Measurements from ENCODE around the gene TLCD1. TPM values are rescaled to one million over a fixed set of nuclear protein-coding genes. Genes with fewer than 3 reads are reported as not detected.
"Not testable (repeated sequence)": the region's sequence is repeated elsewhere in the genome, so short reads cannot be mapped to it uniquely, and the experiment has no call there.

Gene TLCD1
- total and polyA plus RNA-seq, 2 donors, result 7.7 to 9.2 TPM

DNA sequence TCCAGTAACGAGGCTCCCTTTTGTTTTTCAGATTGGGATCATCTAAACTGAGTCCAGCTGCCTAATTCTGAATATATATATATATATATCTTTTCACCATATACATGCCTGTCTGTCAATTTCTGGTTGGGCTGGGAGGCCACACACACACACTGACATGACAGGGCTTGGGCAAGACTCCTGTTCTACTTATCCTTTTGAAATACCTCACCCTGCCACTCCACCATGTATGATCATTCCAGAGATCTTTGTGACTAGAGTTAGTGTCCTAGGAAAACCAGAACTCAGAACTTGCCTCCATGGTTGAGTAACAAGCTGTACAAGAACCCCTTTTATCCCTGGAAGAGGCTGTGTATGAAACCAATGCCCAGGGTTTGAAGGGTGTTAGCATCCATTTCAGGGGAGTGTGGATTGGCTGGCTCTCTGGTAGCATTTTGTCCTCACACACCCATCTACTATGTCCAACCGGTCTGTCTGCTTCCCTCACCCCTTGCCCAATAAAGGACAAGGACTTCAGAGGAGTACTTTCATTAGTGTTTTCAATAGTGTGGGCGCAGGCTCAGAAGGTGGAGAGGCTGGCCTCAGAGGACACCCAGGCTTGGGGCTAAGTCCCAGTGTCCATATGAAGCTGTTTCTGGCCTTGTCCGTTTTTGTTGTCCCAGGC is 2.1 kb downstream of the TLCD1 start:
- Histone ChIP-seq H3K27me3 (ENCODE audit: control insufficient read depth in 2 of 2, insufficient read depth in 1 of 2, low read length in 1 of 2) (peaks cover 0 to 13% of the 10 kb centered on the region in 2 donors), H3K36me3 (ENCODE audit: control insufficient read depth in 2 of 2, insufficient read depth in 2 of 2, low read length in 1 of 2) (peaks cover 39 to 46% of the 10 kb centered on the region in 2 donors), H3K4me1 (ENCODE audit: control insufficient read depth in 2 of 2, insufficient read depth in 2 of 2, low read length in 2 of 2) (peaks cover 18 to 72% of the 10 kb centered on the region in 2 donors), H3K27ac (ENCODE audit: low read depth in 1 of 2, low read length in 1 of 2) (peak overlapping the region in 1 of 2 donors; percentile 21)
- not testable (repeated sequence) for DNase-seq (ENCODE audit: low read depth in 6 of 9, low spot score in 9 of 9); H3K9me3 ChIP-seq (ENCODE audit: control insufficient read depth in 2 of 2, insufficient read depth in 1 of 2, low read length in 1 of 2); H3K4me3 ChIP-seq (ENCODE audit: low read length in 2 of 2)
- 97% methylated on average over 4 of the region's 4 CpGs for WGBS

DNA sequence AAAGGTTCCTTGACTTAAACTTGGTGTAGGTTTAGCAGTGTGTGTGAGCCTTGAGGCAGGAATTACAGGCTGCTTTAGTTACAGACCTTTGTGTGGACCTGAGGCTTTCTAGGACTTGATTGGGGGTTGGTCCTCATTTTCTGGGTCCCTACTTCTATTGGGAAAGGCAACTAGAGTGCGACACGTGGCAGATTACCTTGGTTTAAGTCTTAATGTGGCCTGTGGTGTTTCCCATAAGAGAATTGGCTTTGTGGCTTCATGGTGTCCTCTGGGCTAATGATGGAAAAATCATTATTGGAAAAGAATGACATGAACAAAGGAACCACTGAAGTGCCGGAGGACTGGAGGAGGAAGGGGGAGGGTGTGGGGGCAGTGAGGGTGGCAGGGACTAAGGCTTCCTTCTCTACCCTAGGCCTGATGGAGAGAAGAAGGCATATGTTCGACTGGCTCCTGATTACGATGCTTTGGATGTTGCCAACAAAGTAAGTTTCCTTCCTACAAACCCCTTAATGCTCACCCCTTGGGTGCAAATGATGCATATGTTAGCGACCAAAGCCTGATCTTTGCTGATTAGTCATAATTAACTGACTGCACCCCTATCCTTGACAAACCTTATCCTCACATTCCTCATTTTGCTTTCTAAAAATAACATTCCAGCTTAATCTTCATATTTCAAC is 2.7 kb downstream of the TLCD1 start:
- H3K27me3 ChIP-seq (ENCODE audit: control insufficient read depth in 2 of 2, insufficient read depth in 1 of 2, low read length in 1 of 2), result peaks cover 5 to 19% of the 10 kb centered on the region in 2 donors
- 98% methylated on average over 6 of the region's 6 CpGs for WGBS
- no peak overlapping the region for H3K27ac ChIP-seq (ENCODE audit: low read depth in 1 of 2, low read length in 1 of 2)
- peaks cover 20 to 76% of the 10 kb centered on the region in 2 donors for H3K4me1 ChIP-seq (ENCODE audit: control insufficient read depth in 2 of 2, insufficient read depth in 2 of 2, low read length in 2 of 2)
- peaks cover 0 to 4% of the 10 kb centered on the region in 2 donors for H3K9me3 ChIP-seq (ENCODE audit: control insufficient read depth in 2 of 2, insufficient read depth in 1 of 2, low read length in 1 of 2)
- H3K36me3 ChIP-seq (ENCODE audit: control insufficient read depth in 2 of 2, insufficient read depth in 2 of 2, low read length in 1 of 2), result peaks cover 39 to 46% of the 10 kb centered on the region in 2 donors
- no peak for DNase-seq (ENCODE audit: low read depth in 6 of 9, low spot score in 9 of 9)
- H3K4me3 ChIP-seq (ENCODE audit: low read length in 2 of 2), result no peak overlapping the region

DNA sequence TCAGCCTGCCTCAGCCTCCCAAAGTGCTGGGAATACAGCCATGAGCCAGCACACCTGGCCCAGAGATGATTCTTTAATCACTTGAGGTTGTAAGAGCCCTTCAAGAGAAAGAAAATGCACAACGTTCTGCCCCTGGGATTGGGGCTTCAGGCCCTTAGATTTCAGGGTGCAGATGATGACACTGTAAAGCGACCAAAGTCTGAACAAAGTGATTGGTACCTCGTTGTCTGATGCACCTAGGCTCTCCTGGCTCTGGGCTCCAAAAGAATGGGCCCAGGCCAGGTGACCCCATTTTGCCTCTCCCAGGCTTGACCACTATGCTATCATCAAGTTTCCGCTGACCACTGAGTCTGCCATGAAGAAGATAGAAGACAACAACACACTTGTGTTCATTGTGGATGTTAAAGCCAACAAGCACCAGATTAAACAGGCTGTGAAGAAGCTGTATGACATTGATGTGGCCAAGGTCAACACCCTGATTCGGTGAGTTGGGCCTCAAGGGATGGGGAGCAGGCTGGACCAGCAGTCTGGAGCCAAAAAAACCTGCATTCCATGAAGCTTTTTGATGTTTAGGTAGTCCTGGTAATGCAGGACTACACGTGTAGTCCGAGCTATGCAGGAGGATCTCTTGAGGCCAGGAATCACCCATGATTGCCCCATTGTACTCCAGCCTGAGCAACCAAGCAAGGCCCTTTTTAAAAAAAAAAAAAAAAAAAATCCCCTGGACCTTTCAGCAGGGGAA is 3.4 kb downstream of the TLCD1 start:
- Histone ChIP-seq H3K36me3 (ENCODE audit: control insufficient read depth in 2 of 2, insufficient read depth in 2 of 2, low read length in 1 of 2) (peaks cover 39 to 46% of the 10 kb centered on the region in 2 donors), H3K9me3 (ENCODE audit: control insufficient read depth in 2 of 2, insufficient read depth in 1 of 2, low read length in 1 of 2) (no peaks in the 10 kb centered on the region), H3K4me3 (ENCODE audit: low read length in 2 of 2) (no peak overlapping the region), H3K4me1 (ENCODE audit: control insufficient read depth in 2 of 2, insufficient read depth in 2 of 2, low read length in 2 of 2) (peaks cover 21 to 74% of the 10 kb centered on the region in 2 donors), H3K27me3 (ENCODE audit: control insufficient read depth in 2 of 2, insufficient read depth in 1 of 2, low read length in 1 of 2) (peaks cover 11 to 26% of the 10 kb centered on the region in 2 donors), H3K27ac (ENCODE audit: low read depth in 1 of 2, low read length in 1 of 2) (no peak overlapping the region)
- DNase-seq (ENCODE audit: low read depth in 6 of 9, low spot score in 9 of 9), result no peak
- WGBS, result 95% methylated on average over 7 of the region's 7 CpGs

DNA sequence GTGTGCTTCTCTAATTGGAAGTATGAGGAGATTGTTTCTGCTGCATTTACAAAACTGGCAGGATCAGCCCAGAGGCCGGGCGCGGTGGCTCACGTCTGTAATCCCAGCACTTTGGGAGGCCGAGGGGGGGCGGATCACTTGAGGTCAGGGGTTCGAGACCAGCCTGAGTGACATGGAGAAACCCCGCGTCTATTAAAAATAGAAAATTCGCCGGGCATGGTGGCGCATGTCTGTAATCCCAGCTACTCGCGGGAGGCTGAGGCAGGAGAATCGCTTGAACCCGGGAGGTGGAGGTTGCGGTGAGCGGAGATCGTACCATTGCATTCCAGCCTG is 5.1 kb downstream of the TLCD1 start:
- H3K27ac ChIP-seq (ENCODE audit: low read depth in 1 of 2, low read length in 1 of 2); DNase-seq (ENCODE audit: low read depth in 6 of 9, low spot score in 9 of 9); H3K9me3 ChIP-seq (ENCODE audit: control insufficient read depth in 2 of 2, insufficient read depth in 1 of 2, low read length in 1 of 2): not testable (repeated sequence)
- Histone ChIP-seq H3K4me3 (ENCODE audit: low read length in 2 of 2) (peak overlapping the region; percentile 64 to 85), H3K4me1 (ENCODE audit: control insufficient read depth in 2 of 2, insufficient read depth in 2 of 2, low read length in 2 of 2) (peaks cover 23 to 68% of the 10 kb centered on the region in 2 donors), H3K36me3 (ENCODE audit: control insufficient read depth in 2 of 2, insufficient read depth in 2 of 2, low read length in 1 of 2) (peaks cover 39 to 46% of the 10 kb centered on the region in 2 donors), H3K27me3 (ENCODE audit: control insufficient read depth in 2 of 2, insufficient read depth in 1 of 2, low read length in 1 of 2) (peaks cover 27 to 40% of the 10 kb centered on the region in 2 donors)
- 62% methylated on average over 19 of the region's 19 CpGs for WGBS

DNA sequence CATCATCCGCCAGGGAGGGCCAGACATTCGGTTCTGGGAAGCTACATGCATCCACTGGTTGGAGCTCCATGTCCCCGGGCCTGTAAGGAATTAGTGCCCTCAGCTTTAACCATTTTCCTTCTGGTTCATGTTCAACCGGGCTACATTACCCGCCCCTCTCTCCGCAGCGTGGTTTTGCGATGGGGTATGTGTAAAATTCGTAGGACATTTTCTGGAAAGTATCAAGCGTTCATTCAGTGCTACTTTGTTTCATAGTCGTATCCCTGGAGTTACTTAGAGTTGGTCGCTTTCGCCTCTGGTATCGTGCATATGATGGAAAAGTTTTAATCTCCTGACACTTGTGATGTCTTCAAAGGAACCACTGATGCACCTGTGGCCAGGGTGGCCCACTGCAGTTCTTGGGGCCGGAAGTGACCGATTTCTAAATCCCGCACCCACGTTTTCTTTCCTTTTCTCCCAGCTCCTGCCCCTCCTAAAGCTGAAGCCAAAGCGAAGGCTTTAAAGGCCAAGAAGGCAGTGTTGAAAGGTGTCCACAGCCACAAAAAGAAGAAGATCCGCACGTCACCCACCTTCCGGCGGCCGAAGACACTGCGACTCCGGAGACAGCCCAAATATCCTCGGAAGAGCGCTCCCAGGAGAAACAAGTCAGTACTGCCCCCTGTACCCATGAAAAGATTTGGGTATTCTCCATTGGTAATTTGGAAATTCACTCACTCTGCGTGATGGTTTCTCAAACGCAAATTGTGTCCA is 5.6 kb downstream of the TLCD1 start:
- peak in 2 of 9 donors; percentile 22 to 49 for DNase-seq (ENCODE audit: low read depth in 6 of 9, low spot score in 9 of 9)
- Histone ChIP-seq H3K9me3 (ENCODE audit: control insufficient read depth in 2 of 2, insufficient read depth in 1 of 2, low read length in 1 of 2) (no peaks in the 10 kb centered on the region), H3K4me3 (ENCODE audit: low read length in 2 of 2) (peak overlapping the region; percentile 64 to 85), H3K27me3 (ENCODE audit: control insufficient read depth in 2 of 2, insufficient read depth in 1 of 2, low read length in 1 of 2) (peaks cover 31 to 40% of the 10 kb centered on the region in 2 donors), H3K27ac (ENCODE audit: low read depth in 1 of 2, low read length in 1 of 2) (peak overlapping the region; percentile 77 to 87), H3K36me3 (ENCODE audit: control insufficient read depth in 2 of 2, insufficient read depth in 2 of 2, low read length in 1 of 2) (peaks cover 39 to 46% of the 10 kb centered on the region in 2 donors), H3K4me1 (ENCODE audit: control insufficient read depth in 2 of 2, insufficient read depth in 2 of 2, low read length in 2 of 2) (peaks cover 18 to 62% of the 10 kb centered on the region in 2 donors)
- 4% methylated on average over 28 of the region's 30 CpGs for WGBS

DNA sequence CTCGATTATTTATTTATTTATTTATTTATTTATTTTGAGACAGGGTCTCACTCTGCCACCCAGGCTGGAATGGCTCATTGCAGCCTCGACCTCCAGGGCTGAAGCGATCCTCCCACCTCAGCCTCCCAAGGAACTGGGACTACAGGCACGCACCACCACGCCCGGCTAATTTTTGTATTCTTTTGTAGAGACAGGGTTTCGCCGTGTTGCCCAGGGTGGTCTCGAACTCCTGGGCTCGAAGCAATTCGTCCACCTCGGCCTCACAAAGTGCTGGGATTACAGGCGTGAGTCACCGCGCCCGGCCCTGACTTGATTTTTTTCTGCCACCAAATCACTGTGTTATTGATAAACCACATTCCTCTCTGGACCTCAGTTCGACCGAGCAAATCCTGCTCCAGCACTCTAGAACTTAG is 7.0 kb downstream of the TLCD1 start:
- Histone ChIP-seq H3K4me1 (ENCODE audit: control insufficient read depth in 2 of 2, insufficient read depth in 2 of 2, low read length in 2 of 2) (peaks cover 16 to 54% of the 10 kb centered on the region in 2 donors), H3K36me3 (ENCODE audit: control insufficient read depth in 2 of 2, insufficient read depth in 2 of 2, low read length in 1 of 2) (peaks cover 29 to 33% of the 10 kb centered on the region in 2 donors), H3K27ac (ENCODE audit: low read depth in 1 of 2, low read length in 1 of 2) (peak overlapping the region; percentile 82 to 87), H3K4me3 (ENCODE audit: low read length in 2 of 2) (peak overlapping the region; percentile 64 to 85), H3K9me3 (ENCODE audit: control insufficient read depth in 2 of 2, insufficient read depth in 1 of 2, low read length in 1 of 2) (no peaks in the 10 kb centered on the region), H3K27me3 (ENCODE audit: control insufficient read depth in 2 of 2, insufficient read depth in 1 of 2, low read length in 1 of 2) (peaks cover 31 to 54% of the 10 kb centered on the region in 2 donors)
- 50% methylated on average over 18 of the region's 18 CpGs for WGBS
- DNase-seq (ENCODE audit: low read depth in 6 of 9, low spot score in 9 of 9), result no peak

DNA sequence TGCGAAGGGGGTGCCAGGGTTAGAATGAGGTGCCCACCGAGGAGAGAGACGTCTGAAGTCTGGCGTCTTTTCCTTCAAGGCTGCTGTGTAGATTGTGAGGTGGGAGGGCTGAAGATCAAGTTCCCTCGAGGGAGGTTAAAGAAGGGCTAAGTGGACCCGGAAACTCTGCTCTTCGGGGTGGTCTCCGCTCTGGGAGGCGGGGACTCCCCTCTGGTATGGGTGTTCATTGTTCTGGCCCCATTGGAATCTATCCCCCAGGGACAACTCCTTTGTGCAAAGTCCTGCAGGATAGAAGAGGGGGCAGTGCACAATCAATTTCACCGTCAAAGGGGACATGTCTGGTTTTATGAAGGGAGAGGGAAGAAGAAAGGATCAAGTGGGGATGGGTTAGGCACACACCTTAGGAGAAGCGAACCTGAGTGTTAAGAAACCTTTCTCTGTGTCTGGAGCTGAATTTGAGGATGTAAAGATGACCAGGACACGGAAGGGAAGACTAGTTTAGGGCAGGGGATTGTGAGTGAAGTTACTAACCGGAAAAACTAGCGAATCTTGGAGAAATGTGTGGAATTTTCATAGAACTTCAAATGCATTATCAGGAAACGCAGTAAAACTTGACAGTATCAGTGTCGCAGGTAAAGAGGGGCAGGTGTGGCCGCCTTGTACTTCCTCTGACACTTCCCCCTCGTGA is 7.6 kb downstream of the TLCD1 start:
- Histone ChIP-seq H3K9me3 (ENCODE audit: control insufficient read depth in 2 of 2, insufficient read depth in 1 of 2, low read length in 1 of 2) (no peaks in the 10 kb centered on the region), H3K36me3 (ENCODE audit: control insufficient read depth in 2 of 2, insufficient read depth in 2 of 2, low read length in 1 of 2) (peaks cover 26 to 28% of the 10 kb centered on the region in 2 donors), H3K27ac (ENCODE audit: low read depth in 1 of 2, low read length in 1 of 2) (peak overlapping the region in 1 of 2 donors; percentile 10), H3K27me3 (ENCODE audit: control insufficient read depth in 2 of 2, insufficient read depth in 1 of 2, low read length in 1 of 2) (peaks cover 31 to 56% of the 10 kb centered on the region in 2 donors), H3K4me3 (ENCODE audit: low read length in 2 of 2) (peak overlapping the region; percentile 42 to 45), H3K4me1 (ENCODE audit: control insufficient read depth in 2 of 2, insufficient read depth in 2 of 2, low read length in 2 of 2) (peaks cover 16 to 53% of the 10 kb centered on the region in 2 donors)
- peak in 1 of 9 donors; percentile 27 for DNase-seq (ENCODE audit: low read depth in 6 of 9, low spot score in 9 of 9)
- 60% methylated on average over 18 of the region's 18 CpGs for WGBS

DNA sequence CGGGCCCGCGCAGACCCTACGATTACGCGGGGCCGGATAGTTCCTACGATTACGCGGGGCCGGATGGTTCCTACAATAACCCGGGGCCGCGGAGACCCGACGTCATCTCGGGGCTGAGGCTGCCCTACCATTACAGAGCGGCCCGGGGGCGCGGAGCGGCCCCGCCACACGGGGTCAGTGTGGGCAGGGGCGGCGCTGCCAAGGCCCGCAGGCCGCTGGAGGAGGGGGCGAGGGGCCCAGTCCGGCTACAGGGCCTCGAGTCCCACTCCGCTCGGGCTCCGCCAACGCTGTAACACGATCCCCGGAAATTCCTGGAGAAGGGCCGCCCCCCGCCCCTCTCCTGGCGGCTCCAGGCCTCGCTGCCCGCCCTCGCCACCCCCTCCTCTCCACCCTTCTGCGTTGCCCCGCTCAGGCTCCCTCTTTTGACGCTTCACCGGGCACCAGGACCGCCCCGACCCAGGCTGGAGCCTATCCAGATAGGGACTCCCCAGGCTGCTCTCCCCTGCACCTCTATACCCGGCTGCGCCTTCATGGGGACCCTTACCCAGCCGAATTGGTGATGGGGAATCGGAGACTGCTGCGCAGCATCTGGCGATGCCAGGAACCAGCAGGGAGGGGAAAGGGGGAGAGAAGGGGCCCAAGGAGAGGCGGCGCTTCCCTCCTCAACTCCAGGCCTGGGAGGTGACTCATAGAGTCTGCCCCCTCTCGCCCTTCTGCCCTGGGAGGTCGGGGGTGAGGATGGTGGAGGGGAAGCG is 8.3 kb downstream of the TLCD1 start, which contains the start of gene RAB34:
RAB34 (minus strand) TSS at position 291 of the 755 bp plus-strand sequence. CDS start 602 bp downstream, outside the sequence.
- peaks cover 31 to 58% of the 10 kb centered on the region in 2 donors for H3K27me3 ChIP-seq (ENCODE audit: control insufficient read depth in 2 of 2, insufficient read depth in 1 of 2, low read length in 1 of 2)
- H3K4me1 ChIP-seq (ENCODE audit: control insufficient read depth in 2 of 2, insufficient read depth in 2 of 2, low read length in 2 of 2), result peaks cover 16 to 48% of the 10 kb centered on the region in 2 donors
- peak in 1 of 9 donors; percentile 39 for DNase-seq (ENCODE audit: low read depth in 6 of 9, low spot score in 9 of 9)
- H3K4me3 ChIP-seq (ENCODE audit: low read length in 2 of 2), result peak within 1 kb of the TSS; percentile 42 to 45
- peak within 1 kb of the TSS; percentile 37 to 69 for H3K27ac ChIP-seq (ENCODE audit: low read depth in 1 of 2, low read length in 1 of 2)
- H3K9me3 ChIP-seq (ENCODE audit: control insufficient read depth in 2 of 2, insufficient read depth in 1 of 2, low read length in 1 of 2), result no peaks in the 10 kb centered on the region
- 8% methylated on average over 60 of the region's 60 CpGs for WGBS
- peaks cover 18 to 21% of the 10 kb centered on the region in 2 donors for H3K36me3 ChIP-seq (ENCODE audit: control insufficient read depth in 2 of 2, insufficient read depth in 2 of 2, low read length in 1 of 2)

Measured in thymus (tissue), 11 donors.